Activated naive CD4-positive, alpha-beta T cell treated with anti-CD3 and anti-CD28 coated beads, Interleukin-2, amount 10 ng/mL, durations not matched to agents 7 days and 5 days (primary cell): ENCODE results near the gene UNC5A.

ENCODE experiments used
- CTCF ChIA-PET: fragments of 350-600 bp; sonication (Branson Sonifier 250); formaldehyde crosslinking; loops from one replicate; lab custom pipeline; 2021; ENCODE audit warnings: antibody characterized with exemption; lab: Charles Lee
- DNase-seq: peaks from one replicate; pipeline ENCODE4 v3.0.0-alpha.2; 2020
- H3K27ac Mint-ChIP-seq: one replicate; pipeline ENCODE4 v1.8.0; 2021; ENCODE audit warnings: mild to moderate bottlenecking, moderate library complexity, mixed read lengths
- H3K27me3 Mint-ChIP-seq: one replicate; pipeline ENCODE4 v1.8.0; 2021; ENCODE audit warnings: mild to moderate bottlenecking, mixed read lengths
- H3K36me3 Mint-ChIP-seq: one replicate; pipeline ENCODE4 v1.8.0; 2021; ENCODE audit warnings: mixed read lengths
- H3K4me1 Mint-ChIP-seq: one replicate; pipeline ENCODE4 v1.8.0; 2021; ENCODE audit warnings: mixed read lengths
- H3K4me3 Mint-ChIP-seq: one replicate; pipeline ENCODE4 v1.8.0; 2021; ENCODE audit warnings: mild to moderate bottlenecking, moderate library complexity, mixed read lengths
- H3K9me3 Mint-ChIP-seq: one replicate; pipeline ENCODE4 v1.8.0; 2021; ENCODE audit warnings: mixed read lengths

The UNC5A gene

GRCh38 chr5:176889321-176890280 lies 79.2 kb downstream of the UNC5A start:
- CTCF ChIA-PET, result no interaction called here
- Mint-ChIP-seq H3K36me3 (no peaks in the 10 kb centered on the region), H3K4me1 (peaks cover 6% of the 10 kb centered on the region), H3K27me3 (peaks cover 27% of the 10 kb centered on the region), H3K9me3 (no peaks in the 10 kb centered on the region), H3K27ac (peak overlapping the region; percentile 28), H3K4me3 (no peak overlapping the region)
- DNase-seq, result no peak

- H3K36me3 Mint-ChIP-seq, result no peaks in the 10 kb centered on the region
- CTCF ChIA-PET, result no interaction called here
- H3K27me3 Mint-ChIP-seq, result peaks cover 27% of the 10 kb centered on the region
- no peak overlapping the region for H3K27ac Mint-ChIP-seq
- no peak for DNase-seq
- peaks cover 4% of the 10 kb centered on the region for H3K4me1 Mint-ChIP-seq
- no peak overlapping the region for H3K4me3 Mint-ChIP-seq
- no peaks in the 10 kb centered on the region for H3K9me3 Mint-ChIP-seq
These were observed 80.3 kb downstream of the UNC5A start for GRCh38 chr5:176890455-176891330.

- CTCF ChIA-PET, result no interaction called here
- H3K9me3 Mint-ChIP-seq, result no peaks in the 10 kb centered on the region
- no peak overlapping the region for H3K27ac Mint-ChIP-seq
- H3K4me1 Mint-ChIP-seq, result peaks cover 12% of the 10 kb centered on the region
- DNase-seq, result no peak
- H3K4me3 Mint-ChIP-seq, result no peak overlapping the region
- H3K36me3 Mint-ChIP-seq, result no peaks in the 10 kb centered on the region
- H3K27me3 Mint-ChIP-seq, result peaks cover 27% of the 10 kb centered on the region
These were observed 81.1 kb downstream of the UNC5A start for GRCh38 chr5:176891331-176891958.

GRCh38 chr5:176892663-176893062 lies 82.3 kb downstream of the UNC5A start:
- Mint-ChIP-seq H3K9me3 (no peaks in the 10 kb centered on the region), H3K27me3 (peaks cover 26% of the 10 kb centered on the region), H3K36me3 (no peaks in the 10 kb centered on the region), H3K4me3 (no peak overlapping the region), H3K27ac (no peak overlapping the region), H3K4me1 (peaks cover 18% of the 10 kb centered on the region)
- no peak for DNase-seq
- CTCF ChIA-PET, result interaction anchor here (0.8 kb wide), 1 partner anchor 232 kb away, joined by 5 read pairs; no protein-coding TSS in a partner anchor

- H3K4me1 Mint-ChIP-seq, result peaks cover 23% of the 10 kb centered on the region
- DNase-seq, result no peak
- H3K9me3 Mint-ChIP-seq, result no peaks in the 10 kb centered on the region
- no peak overlapping the region for H3K4me3 Mint-ChIP-seq
- CTCF ChIA-PET, result no interaction called here
- H3K36me3 Mint-ChIP-seq, result no peaks in the 10 kb centered on the region
- no peak overlapping the region for H3K27ac Mint-ChIP-seq
- peaks cover 29% of the 10 kb centered on the region for H3K27me3 Mint-ChIP-seq
These were observed 83.9 kb downstream of the UNC5A start for GRCh38 chr5:176894298-176894697.

GRCh38 chr5:176895831-176896230 lies 85.5 kb downstream of the UNC5A start:
- H3K4me3 Mint-ChIP-seq, result no peak overlapping the region
- H3K9me3 Mint-ChIP-seq, result no peaks in the 10 kb centered on the region
- peaks cover 29% of the 10 kb centered on the region for H3K27me3 Mint-ChIP-seq
- peaks cover 2% of the 10 kb centered on the region for H3K36me3 Mint-ChIP-seq
- H3K4me1 Mint-ChIP-seq, result peaks cover 34% of the 10 kb centered on the region
- CTCF ChIA-PET, result interaction anchor here (1.0 kb wide), 1 partner anchor 235 kb away, joined by 5 read pairs; no protein-coding TSS in a partner anchor
- no peak overlapping the region for H3K27ac Mint-ChIP-seq
- DNase-seq, result no peak

- H3K4me3 Mint-ChIP-seq, result no peak overlapping the region
- CTCF ChIA-PET, result interaction anchor here (1.3 kb wide), 1 partner anchor 237 kb away, joined by 8 read pairs; no protein-coding TSS in a partner anchor
These were observed 86.9 kb downstream of the UNC5A start for GRCh38 chr5:176897263-176897662.

GRCh38 chr5:176899296-176899891 lies 89.0 kb downstream of the UNC5A start, which contains the start of gene HK3:
Gene HK3, minus strand, starts transcription at chr5:176899346. Its CDS starts 3,187 bp downstream, at chr5:176896159.
- no peaks in the 10 kb centered on the region for H3K9me3 Mint-ChIP-seq
- H3K36me3 Mint-ChIP-seq, result peaks cover 23% of the 10 kb centered on the region
- peaks cover 39% of the 10 kb centered on the region for H3K4me1 Mint-ChIP-seq
- no peak within 1 kb of the TSS for H3K4me3 Mint-ChIP-seq
- CTCF ChIA-PET, result interaction anchor here (1.0 to 1.3 kb wide), 2 partner anchors 11 to 239 kb away, joined by 3 read pairs; no protein-coding TSS in a partner anchor
- no peak for DNase-seq
- H3K27ac Mint-ChIP-seq, result peak within 1 kb of the TSS; percentile 25
- peaks cover 7% of the 10 kb centered on the region for H3K27me3 Mint-ChIP-seq

More at GRCh38 chr5:176897263-176897662, 86.9 kb downstream of the UNC5A start:
- H3K27me3 Mint-ChIP-seq, result peaks cover 22% of the 10 kb centered on the region
- no peak for DNase-seq
- H3K4me1 Mint-ChIP-seq, result peaks cover 39% of the 10 kb centered on the region
- no peak overlapping the region for H3K27ac Mint-ChIP-seq
- peaks cover 9% of the 10 kb centered on the region for H3K36me3 Mint-ChIP-seq
- H3K9me3 Mint-ChIP-seq, result no peaks in the 10 kb centered on the region

GRCh38 chr5:176899946-176900779 lies 89.8 kb downstream of the UNC5A start:
- no peak overlapping the region for H3K4me3 Mint-ChIP-seq
- DNase-seq, result no peak
- peaks cover 39% of the 10 kb centered on the region for H3K4me1 Mint-ChIP-seq
- H3K36me3 Mint-ChIP-seq, result peaks cover 28% of the 10 kb centered on the region
- CTCF ChIA-PET, result interaction anchor here (1.0 to 2.3 kb wide), 3 partner anchors 10 to 240 kb away, joined by 3 to 8 read pairs (median 3); no protein-coding TSS in a partner anchor
- peaks cover 7% of the 10 kb centered on the region for H3K27me3 Mint-ChIP-seq
- H3K27ac Mint-ChIP-seq, result no peak overlapping the region
- no peaks in the 10 kb centered on the region for H3K9me3 Mint-ChIP-seq

- peaks cover 34% of the 10 kb centered on the region for H3K36me3 Mint-ChIP-seq
- H3K9me3 Mint-ChIP-seq, result no peaks in the 10 kb centered on the region
These were observed 90.4 kb downstream of the UNC5A start for GRCh38 chr5:176900780-176901204.

GRCh38 chr5:176901260-176902101 lies 91.1 kb downstream of the UNC5A start:
- no peak for DNase-seq
- Mint-ChIP-seq H3K9me3 (no peaks in the 10 kb centered on the region), H3K27ac (no peak overlapping the region), H3K4me1 (peaks cover 27% of the 10 kb centered on the region), H3K4me3 (no peak overlapping the region), H3K36me3 (peaks cover 34% of the 10 kb centered on the region), H3K27me3 (peaks cover 7% of the 10 kb centered on the region)
- CTCF ChIA-PET, result interaction anchor here (2.3 kb wide), 1 partner anchor 241 kb away, joined by 8 read pairs; no protein-coding TSS in a partner anchor

More at GRCh38 chr5:176900780-176901204, 90.4 kb downstream of the UNC5A start:
- DNase-seq, result no peak
- Mint-ChIP-seq H3K4me3 (no peak overlapping the region), H3K27me3 (peaks cover 7% of the 10 kb centered on the region), H3K4me1 (peaks cover 34% of the 10 kb centered on the region), H3K27ac (no peak overlapping the region)
- CTCF ChIA-PET, result interaction anchor here (2.3 kb wide), 1 partner anchor 240 kb away, joined by 8 read pairs; no protein-coding TSS in a partner anchor
